SK-N-SH (cell line): ENCODE data around the gene VPS16. TPM values are rescaled to one million over a fixed set of nuclear protein-coding genes. Genes with fewer than 3 reads are reported as not detected.
A peak's percentile ranks its signal among the peaks of the same experiment; 100 is the strongest.

Source experiments
- CTCF ChIA-PET: fragments of 300-600, 350-600 bp; formaldehyde crosslinking; extraction: SDS; loops from one replicate; lab custom pipeline; 2021; lab: Yijun Ruan, JAX
- POLR2A ChIA-PET: fragments of 350-600 bp; sonication (Branson Sonifier 250); formaldehyde crosslinking; extraction: SDS; loops from one replicate; lab custom pipeline; 2020; ENCODE audit warnings: antibody characterized with exemption, inconsistent platforms; lab: Yijun Ruan, JAX
- DNase-seq: peaks from one replicate; pipeline ENCODE4 v3.0.0; 2012
- H2AFZ ChIP-seq: fragments of 200-600 bp; sonication (generic); 2 replicates; pipeline ENCODE4 v1.8.1; 2016; ENCODE audit warnings: antibody characterized with exemption, mild to moderate bottlenecking, low read depth
- H3F3A ChIP-seq: fragments of 200-600 bp; sonication (generic); replicated peaks from 2 replicates; pipeline ENCODE3; 2016; ENCODE audit warnings: antibody characterized with exemption, mild to moderate bottlenecking; ENCODE audit not compliant: insufficient read depth
- H3K27ac ChIP-seq, 2 experiments: fragments of 200-500 bp in 1 of 2; fragments of 200-600 bp in 1 of 2; sonication (Bioruptor generic) in 1 of 2; sonication (generic), shearing (Covaris generic) in 1 of 2; 2 replicates each; pipeline versions ENCODE4 v1.5.1 to v1.6.1; 2014 to 2016; ENCODE audit warnings: low read depth in 2 of 2, inconsistent platforms in 1 of 2, low read length in 1 of 2, mild to moderate bottlenecking in 1 of 2, mixed read lengths in 1 of 2
- H3K27me3 ChIP-seq: fragments of 200-600 bp; sonication (generic), shearing (Covaris generic); 2 replicates; pipeline ENCODE4 v1.6.1; 2016; ENCODE audit warnings: mixed run types; ENCODE audit not compliant: insufficient read depth
- H3K36me3 ChIP-seq, 2 experiments: fragments of 200-500 bp in 1 of 2; fragments of 200-600 bp in 1 of 2; sonication (Bioruptor generic) in 1 of 2; sonication (generic) in 1 of 2; replicated peaks in 1 of 2; 2 replicates each; pipeline versions ENCODE3 to v1.5.1; 2014 to 2016; ENCODE audit warnings: low read length in 1 of 2, mild to moderate bottlenecking in 1 of 2; ENCODE audit not compliant: insufficient read depth in 2 of 2, control insufficient read depth in 1 of 2
- H3K4me1 ChIP-seq, 2 experiments: fragments of 200-500 bp in 1 of 2; fragments of 200-600 bp in 1 of 2; sonication (Bioruptor generic) in 1 of 2; sonication (generic), shearing (Covaris generic) in 1 of 2; 2 replicates each; pipeline versions ENCODE4 v1.5.1 to v1.6.1; 2014 to 2016; ENCODE audit warnings: low read depth in 1 of 2, low read length in 1 of 2, mixed run types in 1 of 2; ENCODE audit not compliant: insufficient read depth in 2 of 2, control insufficient read depth in 1 of 2
- H3K4me2 ChIP-seq: fragments of 200-600 bp; sonication (generic), shearing (Covaris generic); 2 replicates; pipeline ENCODE4 v1.6.1; 2017; ENCODE audit warnings: mixed run types
- H3K4me3 ChIP-seq, 2 experiments: fragments of 200-500 bp in 1 of 2; fragments of 200-600 bp in 1 of 2; sonication (Bioruptor generic) in 1 of 2; sonication (generic), shearing (Covaris generic) in 1 of 2; 2 replicates each; pipeline versions ENCODE4 v1.5.1 to v1.8.1; 2014 to 2016; ENCODE audit warnings: low read depth in 2 of 2, inconsistent platforms in 1 of 2, low read length in 1 of 2, mild to moderate bottlenecking in 1 of 2, mixed read lengths in 1 of 2, moderate library complexity in 1 of 2
- H3K79me2 ChIP-seq: fragments of 200-600 bp; sonication (generic); 2 replicates; pipeline ENCODE4 v1.8.1; 2017; ENCODE audit warnings: mild to moderate bottlenecking; ENCODE audit not compliant: insufficient read depth
- H3K9ac ChIP-seq: fragments of 200-600 bp; sonication (generic); 2 replicates; pipeline ENCODE4 v1.6.1; 2017; ENCODE audit warnings: mixed run types
- H3K9me2 ChIP-seq: fragments of 200-600 bp; sonication (generic); 2 replicates; pipeline ENCODE4 v1.6.1; 2017; ENCODE audit warnings: mixed run types
- H3K9me3 ChIP-seq: fragments of 200-600 bp; sonication (generic); 2 replicates; pipeline ENCODE4 v1.6.1; 2017; ENCODE audit warnings: mixed run types, mild to moderate bottlenecking, moderate library complexity
- H4K20me1 ChIP-seq: fragments of 200-600 bp; sonication (generic); 2 replicates; pipeline ENCODE4 v1.6.1; 2017; ENCODE audit warnings: mild to moderate bottlenecking, mixed run types; ENCODE audit not compliant: insufficient read depth
- CHD2 ChIP-seq: fragments of 150-350 bp; IDR thresholded peaks from 2 replicates; pipeline ENCODE4 v1.6.1; 2018; ENCODE audit warnings: low read length; ENCODE audit not compliant: partially characterized antibody
- ELF1 ChIP-seq: IDR thresholded peaks from 2 replicates; pipeline ENCODE4 v1.4.0; 2012
- EP300 ChIP-seq, 2 experiments: IDR thresholded peaks; 2 replicates each; pipeline versions ENCODE4 v1.4.0 to v1.6.1; 2012; ENCODE audit warnings: borderline replicate concordance in 1 of 2, low read depth in 1 of 2, low read length in 1 of 2
- FOSL2 ChIP-seq: IDR thresholded peaks from 2 replicates; pipeline ENCODE4 v1.4.0; 2012; ENCODE audit warnings: low read depth, mild to moderate bottlenecking, moderate library complexity, borderline replicate concordance
- FOXM1 ChIP-seq: IDR thresholded peaks from 2 replicates; pipeline ENCODE4 v1.4.0; 2012; ENCODE audit warnings: low read depth, mild to moderate bottlenecking
- GATA2 ChIP-seq: sonication (generic); formaldehyde crosslinking; IDR thresholded peaks from 2 replicates; pipeline ENCODE4 v1.5.0; 2020; ENCODE audit warnings: mild to moderate bottlenecking, missing genetic modification reagents
- IRF3 ChIP-seq: fragments of 150-350 bp; IDR thresholded peaks from 2 replicates; pipeline ENCODE4 v1.6.1; 2016; ENCODE audit warnings: mild to moderate bottlenecking, low read depth, low read length
- JUND ChIP-seq: IDR thresholded peaks from 2 replicates; pipeline ENCODE4 v1.4.0; 2012
- MEF2A ChIP-seq: IDR thresholded peaks from 2 replicates; pipeline ENCODE4 v1.4.0; 2012; ENCODE audit warnings: low read depth, borderline replicate concordance
- MXI1 ChIP-seq: IDR thresholded peaks from 2 replicates; pipeline ENCODE4 v1.6.1; 2012; ENCODE audit warnings: mild to moderate bottlenecking, low read depth, low read length, improper control_type of control experiment
- NFIC ChIP-seq: IDR thresholded peaks from 2 replicates; pipeline ENCODE4 v1.4.0; 2012; ENCODE audit warnings: borderline replicate concordance
- NRF1 ChIP-seq: IDR thresholded peaks from 2 replicates; pipeline ENCODE4 v1.6.1; 2012; ENCODE audit warnings: low read depth, mild to moderate bottlenecking, low read length
- PBX3 ChIP-seq: IDR thresholded peaks from 2 replicates; pipeline ENCODE4; 2012
- RAD21 ChIP-seq: IDR thresholded peaks from 2 replicates; pipeline ENCODE4 v1.6.1; 2012; ENCODE audit warnings: mild to moderate bottlenecking, low read length
- RCOR1 ChIP-seq: fragments of 150-350 bp; IDR thresholded peaks from 2 replicates; pipeline ENCODE4 v1.6.1; 2017; ENCODE audit warnings: antibody characterized with exemption, low read length
- SIN3A ChIP-seq: IDR thresholded peaks from 2 replicates; pipeline ENCODE4 v1.6.1; 2012; ENCODE audit warnings: low read depth, mild to moderate bottlenecking, low read length, moderate library complexity, borderline replicate concordance
- SMC3 ChIP-seq: IDR thresholded peaks from 2 replicates; pipeline ENCODE4 v1.6.1; 2012; ENCODE audit warnings: low read depth, low read length, improper control_type of control experiment
- TEAD4 ChIP-seq: IDR thresholded peaks from 2 replicates; pipeline ENCODE4 v1.4.0; 2012; ENCODE audit warnings: mild to moderate bottlenecking, borderline replicate concordance; ENCODE audit not compliant: insufficient read depth
- YY1 ChIP-seq: IDR thresholded peaks from 2 replicates; pipeline ENCODE4 v1.4.0; 2012; ENCODE audit warnings: low read depth, mild to moderate bottlenecking
- WGBS: methylation state at CpG from one replicate; pipeline ENCODE4 v1.1.6; 2017; ENCODE audit warnings: low lambda C conversion rate; 5-methylcytosine and 5-hydroxymethylcytosine counted together
- polyA plus RNA-seq, 3 experiments: library from polyadenylated mRNA; depleted of rRNA; stranded (reverse); fragments of >200 nt; gene quantifications; 2 replicates each; pipeline ENCODE4 v1.2.3, GENCODE V29; 2012
- TF ChIP-seq, protein P1 (sequence below): IDR thresholded peaks from 2 replicates; pipeline ENCODE4 v1.4.0; 2012; ENCODE audit warnings: low read depth, borderline replicate concordance
- TF ChIP-seq, protein P2 (sequence below): IDR thresholded peaks from 2 replicates; pipeline ENCODE4 v1.4.0; 2012; ENCODE audit warnings: low read depth, borderline replicate concordance
- TF ChIP-seq, protein P3 (sequence below): IDR thresholded peaks from 2 replicates; pipeline ENCODE4 v1.4.0; 2012; ENCODE audit warnings: low read depth

VPS16 gene
- polyA plus RNA-seq, 1 of the 3 experiments (the other 2 are of a cell fraction), result 62.0 TPM

DNA sequence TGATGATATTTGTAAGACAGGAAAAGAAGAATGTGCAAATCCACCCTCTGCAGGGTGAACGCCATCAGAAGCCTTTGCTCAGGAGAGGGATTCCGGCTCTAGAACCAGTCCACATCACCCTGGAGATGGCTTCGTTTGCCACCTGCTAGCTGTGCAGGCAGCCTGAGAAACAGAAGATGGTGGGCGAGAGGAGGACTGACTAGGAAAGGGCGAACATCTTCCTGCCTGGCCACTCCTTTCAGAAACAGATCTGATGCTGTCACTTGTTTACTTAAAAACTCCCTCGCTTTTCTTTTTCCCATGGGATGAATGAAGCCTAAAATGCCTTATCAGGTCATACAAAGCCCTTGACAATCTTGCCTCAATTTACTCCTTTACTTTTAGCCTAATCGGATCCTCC is 33.9 kb downstream of the VPS16 start:
- peaks cover 13 to 22% of the 10 kb centered on the region in 2 experiments for H3K4me1 ChIP-seq
- peak overlapping the region; percentile 95 for H3K4me2 ChIP-seq
- H3K79me2 ChIP-seq, result peaks cover 58% of the 10 kb centered on the region
- H3K36me3 ChIP-seq, result peaks cover 3 to 5% of the 10 kb centered on the region in 2 experiments
- ChIA-PET POLR2A (interaction anchor here (0.6 to 0.9 kb wide), 2 partner anchors 172 to 730 kb away, joined by 3 read pairs; partner anchors contain the start of gene MRPS26), CTCF (interaction anchor here (0.7 to 1.6 kb wide), 2 partner anchors 9 to 127 kb away, joined by 3 to 6 read pairs; no protein-coding TSS in a partner anchor)
- WGBS, result 53% methylated on average over 7 of the region's 7 CpGs
- DNase-seq, result no peak
- peak overlapping the region; percentile 89 to 98 for H3K4me3 ChIP-seq
- no peaks in the 10 kb centered on the region for H3K27me3 ChIP-seq
- H4K20me1 ChIP-seq, result peaks cover 18% of the 10 kb centered on the region
- no peak overlapping the region for H3K27ac ChIP-seq
- peak overlapping the region; percentile 88; the same call in 1 of the 2 replicates for H3K9ac ChIP-seq
- no peaks in the 10 kb centered on the region for H3K9me2 ChIP-seq
- no peak for TF ChIP-seq ELF1
- no peak for TF ChIP-seq IRF3
- no peak for TF ChIP-seq GATA2 (CRISPR knock-in tag)
- TF ChIP-seq MXI1, result no peak
- no peak for TF ChIP-seq CHD2
- no peak for TF ChIP-seq FOSL2
- no peak for TF ChIP-seq RCOR1
- TF ChIP-seq, all 33 proteins: peak for 0
- Histone ChIP-seq H3K9me3 (no peaks in the 10 kb centered on the region), H2AFZ (no peak overlapping the region), H3F3A (peaks cover 17% of the 10 kb centered on the region)

GRCh38 chr20:2875690-2876203 is 35.2 kb downstream of the VPS16 start:
- Histone ChIP-seq H3K4me3 (no peak overlapping the region), H3K36me3 (peaks cover 3 to 5% of the 10 kb centered on the region in 2 experiments), H4K20me1 (peaks cover 26% of the 10 kb centered on the region), H2AFZ (no peak overlapping the region), H3K9me2 (no peaks in the 10 kb centered on the region), H3K4me2 (no peak overlapping the region), H3F3A (peaks cover 11% of the 10 kb centered on the region), H3K9ac (no peak overlapping the region), H3K27me3 (no peaks in the 10 kb centered on the region), H3K4me1 (peaks cover 13 to 15% of the 10 kb centered on the region in 2 experiments), H3K27ac (no peak overlapping the region)
- WGBS, result 98% methylated on average over 5 of the region's 5 CpGs
- POLR2A ChIA-PET, result interaction anchor here (0.9 kb wide), 1 partner anchor 170 kb away, joined by 3 read pairs; the partner anchor contains the start of gene MRPS26
- CTCF ChIA-PET, result no interaction called here
- DNase-seq, result no peak
- TF ChIP-seq PBX3 (no peak), JUND (no peak), FOXM1 (no peak), FOSL2 (no peak), CHD2 (no peak), SMC3 (no peak), YY1 (no peak), EP300 (IDR thresholded peaks at IDR 0.05; ENCODE audit: borderline replicate concordance in 1 of 2, low read depth in 1 of 2, low read length in 1 of 2) (no peak), NRF1 (no peak), NFIC (no peak), MEF2A (no peak), RAD21 (no peak), TEAD4 (no peak), SIN3A (no peak)
- TF ChIP-seq, protein P1, sequence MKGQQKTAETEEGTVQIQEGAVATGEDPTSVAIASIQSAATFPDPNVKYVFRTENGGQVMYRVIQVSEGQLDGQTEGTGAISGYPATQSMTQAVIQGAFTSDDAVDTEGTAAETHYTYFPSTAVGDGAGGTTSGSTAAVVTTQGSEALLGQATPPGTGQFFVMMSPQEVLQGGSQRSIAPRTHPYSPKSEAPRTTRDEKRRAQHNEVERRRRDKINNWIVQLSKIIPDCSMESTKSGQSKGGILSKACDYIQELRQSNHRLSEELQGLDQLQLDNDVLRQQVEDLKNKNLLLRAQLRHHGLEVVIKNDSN, result no peak
- TF ChIP-seq, protein P2, sequence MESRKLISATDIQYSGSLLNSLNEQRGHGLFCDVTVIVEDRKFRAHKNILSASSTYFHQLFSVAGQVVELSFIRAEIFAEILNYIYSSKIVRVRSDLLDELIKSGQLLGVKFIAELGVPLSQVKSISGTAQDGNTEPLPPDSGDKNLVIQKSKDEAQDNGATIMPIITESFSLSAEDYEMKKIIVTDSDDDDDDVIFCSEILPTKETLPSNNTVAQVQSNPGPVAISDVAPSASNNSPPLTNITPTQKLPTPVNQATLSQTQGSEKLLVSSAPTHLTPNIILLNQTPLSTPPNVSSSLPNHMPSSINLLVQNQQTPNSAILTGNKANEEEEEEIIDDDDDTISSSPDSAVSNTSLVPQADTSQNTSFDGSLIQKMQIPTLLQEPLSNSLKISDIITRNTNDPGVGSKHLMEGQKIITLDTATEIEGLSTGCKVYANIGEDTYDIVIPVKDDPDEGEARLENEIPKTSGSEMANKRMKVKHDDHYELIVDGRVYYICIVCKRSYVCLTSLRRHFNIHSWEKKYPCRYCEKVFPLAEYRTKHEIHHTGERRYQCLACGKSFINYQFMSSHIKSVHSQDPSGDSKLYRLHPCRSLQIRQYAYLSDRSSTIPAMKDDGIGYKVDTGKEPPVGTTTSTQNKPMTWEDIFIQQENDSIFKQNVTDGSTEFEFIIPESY, result no peak
- TF ChIP-seq, protein P3, sequence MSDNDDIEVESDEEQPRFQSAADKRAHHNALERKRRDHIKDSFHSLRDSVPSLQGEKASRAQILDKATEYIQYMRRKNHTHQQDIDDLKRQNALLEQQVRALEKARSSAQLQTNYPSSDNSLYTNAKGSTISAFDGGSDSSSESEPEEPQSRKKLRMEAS, result no peak
- TF ChIP-seq, all 33 proteins: peak for 0
- H3K79me2 ChIP-seq, result peaks cover 70% of the 10 kb centered on the region
- H3K9me3 ChIP-seq, result no peaks in the 10 kb centered on the region
